DND-41 (cell line): ENCODE measurements around the gene METTL6.

Experiments
- ATAC-seq: fragments of 200-7000 bp; cut with Tn5 transposase; 3 replicates; pipeline ENCODE4 v1.9.1; 2021; ENCODE audit warnings: low read depth; ENCODE audit not compliant: insufficient read depth
- DNase-seq: peaks from one replicate; pipeline ENCODE4 v3.0.0-alpha.2; 2020
- H2AFZ ChIP-seq: 2 replicates; pipeline ENCODE4 v1.6.0; 2012; ENCODE audit warnings: low read depth, low read length
- H3K27ac ChIP-seq: 2 replicates; pipeline ENCODE4 v1.5.1; 2012; ENCODE audit warnings: low read length, inconsistent platforms
- H3K27me3 ChIP-seq: fragments of 200-600 bp; sonication (generic); 2 replicates; pipeline ENCODE4 v1.6.0; 2012; ENCODE audit warnings: low read length, mild to moderate bottlenecking, inconsistent platforms; ENCODE audit not compliant: insufficient read depth, poor library complexity
- H3K36me3 ChIP-seq: 2 replicates; pipeline ENCODE4 v1.5.1; 2012; ENCODE audit warnings: low read length, inconsistent platforms; ENCODE audit not compliant: insufficient read depth
- H3K4me1 ChIP-seq: 2 replicates; pipeline ENCODE4 v1.5.1; 2012; ENCODE audit warnings: mild to moderate bottlenecking, low read length; ENCODE audit not compliant: insufficient read depth
- H3K4me2 ChIP-seq: 2 replicates; pipeline ENCODE4 v1.6.0; 2012; ENCODE audit warnings: mild to moderate bottlenecking, moderate library complexity, low read length, inconsistent platforms; ENCODE audit not compliant: insufficient read depth
- H3K4me3 ChIP-seq, 2 experiments: fragments of 200-600 bp in 1 of 2; shearing (Covaris generic) in 1 of 2; 2 replicates each; pipeline ENCODE4 v1.5.1; 2012 to 2016; ENCODE audit warnings: inconsistent platforms in 2 of 2, low read length in 2 of 2, mild to moderate bottlenecking in 2 of 2, low read depth in 1 of 2, moderate library complexity in 1 of 2
- H3K79me2 ChIP-seq: 2 replicates; pipeline ENCODE4 v1.6.0; 2012; ENCODE audit warnings: low read length, inconsistent platforms; ENCODE audit not compliant: insufficient read depth
- H3K9ac ChIP-seq: 2 replicates; pipeline ENCODE4 v1.6.0; 2012; ENCODE audit warnings: low read depth, mild to moderate bottlenecking, inconsistent platforms, low read length, moderate library complexity
- H3K9me3 ChIP-seq: 2 replicates; pipeline ENCODE4 v1.5.1; 2012; ENCODE audit warnings: low read length, moderate library complexity, mild to moderate bottlenecking, inconsistent platforms; ENCODE audit not compliant: insufficient read depth, severe bottlenecking
- H4K20me1 ChIP-seq: 2 replicates; pipeline ENCODE4 v1.6.0; 2012; ENCODE audit warnings: low read length; ENCODE audit not compliant: insufficient read depth
- CTCF ChIP-seq: IDR thresholded peaks from 2 replicates; pipeline ENCODE4 v1.5.1; 2012; ENCODE audit warnings: borderline replicate concordance, low read length, moderate library complexity, mild to moderate bottlenecking; ENCODE audit not compliant: poor library complexity, severe bottlenecking; ENCODE audit errors: extremely low read depth
- EZH2 ChIP-seq: IDR thresholded peaks from 3 replicates; pipeline ENCODE4 v1.6.1; 2012; ENCODE audit warnings: borderline replicate concordance, low read depth, mild to moderate bottlenecking, moderate library complexity, low read length, inconsistent platforms; ENCODE audit not compliant: severe bottlenecking

Gene METTL6

GRCh38 chr3:15452961-15453360, 25.6 kb upstream of the METTL6 start:
- Histone ChIP-seq H3K27me3 (no peaks in the 10 kb centered on the region), H3K27ac (no peak overlapping the region), H4K20me1 (no peaks in the 10 kb centered on the region), H2AFZ (no peak overlapping the region), H3K36me3 (no peaks in the 10 kb centered on the region), H3K4me3 (no peak overlapping the region), H3K4me2 (no peak overlapping the region), H3K79me2 (no peaks in the 10 kb centered on the region), H3K9ac (no peak overlapping the region), H3K9me3 (no peaks in the 10 kb centered on the region), H3K4me1 (no peaks in the 10 kb centered on the region)
- TF ChIP-seq EZH2 (no peak), CTCF (no peak)
- ATAC-seq, result no peak
- DNase-seq, result no peak

GRCh38 chr3:15452156-15452555, 24.8 kb upstream of the METTL6 start:
- H3K9ac ChIP-seq, result no peak overlapping the region
- no peaks in the 10 kb centered on the region for H3K79me2 ChIP-seq
- H3K36me3 ChIP-seq, result no peaks in the 10 kb centered on the region
- H3K9me3 ChIP-seq, result no peaks in the 10 kb centered on the region
- TF ChIP-seq CTCF (no peak), EZH2 (no peak)
- H3K4me2 ChIP-seq, result no peak overlapping the region
- no peaks in the 10 kb centered on the region for H3K27me3 ChIP-seq
- H4K20me1 ChIP-seq, result no peaks in the 10 kb centered on the region
- DNase-seq (no peak), ATAC-seq (no peak)
- H3K4me3 ChIP-seq, result no peak overlapping the region
- no peak overlapping the region for H3K27ac ChIP-seq
- no peak overlapping the region for H2AFZ ChIP-seq
- no peaks in the 10 kb centered on the region for H3K4me1 ChIP-seq

- H3K4me2 ChIP-seq, result no peak overlapping the region
- no peak overlapping the region for H3K27ac ChIP-seq
- no peaks in the 10 kb centered on the region for H3K36me3 ChIP-seq
- TF ChIP-seq EZH2, result no peak
- no peak for TF ChIP-seq CTCF
- H4K20me1 ChIP-seq, result no peaks in the 10 kb centered on the region
- H3K9ac ChIP-seq, result no peak overlapping the region
- no peaks in the 10 kb centered on the region for H3K27me3 ChIP-seq
- no peak for DNase-seq
- H3K4me1 ChIP-seq, result no peaks in the 10 kb centered on the region
- H3K9me3 ChIP-seq, result no peaks in the 10 kb centered on the region
- H3K79me2 ChIP-seq, result no peaks in the 10 kb centered on the region
- ATAC-seq, result no peak
- H2AFZ ChIP-seq, result no peak overlapping the region
- H3K4me3 ChIP-seq, result no peak overlapping the region
Measured at GRCh38 chr3:15451216-15452113, 24.1 kb upstream of the METTL6 start.
